AG09309 (cell line): Measurements from ENCODE around the gene PALM3.
A peak's percentile ranks its signal among the peaks of the same experiment; 100 is the strongest.

Source experiments
- DNase-seq: peaks from one replicate; pipeline ENCODE4 v3.0.0-alpha.2; 2010; ENCODE audit warnings: low read depth
- H3K4me3 ChIP-seq: 2 replicates; pipeline ENCODE4 v1.5.1; 2011; ENCODE audit warnings: mild to moderate bottlenecking, low read depth, low read length, moderate library complexity; ENCODE audit not compliant: control insufficient read depth
- CTCF ChIP-seq: IDR thresholded peaks from 2 replicates; pipeline ENCODE4 v1.5.1; 2011; ENCODE audit warnings: mild to moderate bottlenecking, low read depth, low read length, inconsistent platforms; ENCODE audit not compliant: insufficient read depth, control insufficient read depth; ENCODE audit errors: missing control alignments

PALM3 gene

GRCh38 chr19:14096272-14096992 is 34.6 kb upstream of the PALM3 start:
- DNase-seq = no peak
- H3K4me3 ChIP-seq = no peak overlapping the region
- TF ChIP-seq CTCF = no peak

- no peak for DNase-seq
- H3K4me3 ChIP-seq = no peak overlapping the region
- no peak for TF ChIP-seq CTCF
Observed at GRCh38 chr19:14094854-14095253, 33.0 kb upstream of the PALM3 start.

- no peak overlapping the region for H3K4me3 ChIP-seq
- no peak for DNase-seq
- no peak for TF ChIP-seq CTCF
Observed at GRCh38 chr19:14093117-14093823, 31.4 kb upstream of the PALM3 start.

DNA sequence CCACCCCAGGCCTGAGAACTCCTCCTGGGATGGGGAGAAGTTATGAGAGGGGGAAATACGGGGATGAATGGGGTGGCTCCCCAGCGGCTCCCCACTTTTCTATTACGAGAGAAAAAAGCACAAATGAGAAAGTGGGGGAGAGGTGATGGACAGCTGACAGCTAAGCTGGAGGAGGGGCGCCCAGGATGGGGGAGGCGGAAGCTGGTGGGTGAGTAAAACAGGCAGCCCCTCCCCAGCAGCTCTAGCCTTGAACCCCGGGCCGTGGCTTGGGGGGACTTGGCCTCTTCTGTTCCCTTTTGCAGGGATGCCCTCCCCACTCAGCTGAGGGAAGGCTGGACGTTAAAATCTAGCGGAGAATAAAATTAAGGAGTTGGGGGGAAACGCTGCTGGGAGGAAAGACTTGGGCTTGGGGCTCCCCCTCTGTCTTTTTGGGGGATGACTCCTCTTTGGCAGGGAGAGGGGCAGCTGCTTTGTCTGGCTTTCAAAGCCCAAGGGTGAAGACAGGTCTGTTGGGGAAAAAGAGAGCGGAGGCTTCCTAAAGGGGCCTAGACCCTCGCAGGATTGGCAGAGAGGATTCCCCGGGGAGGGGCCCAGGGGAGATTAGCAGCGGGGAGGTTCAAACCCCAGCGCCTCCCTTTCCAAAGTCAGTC is 30.1 kb upstream of the PALM3 start:
- peak overlapping the region; percentile 78 for H3K4me3 ChIP-seq
- no peak for TF ChIP-seq CTCF
- no peak for DNase-seq

DNA sequence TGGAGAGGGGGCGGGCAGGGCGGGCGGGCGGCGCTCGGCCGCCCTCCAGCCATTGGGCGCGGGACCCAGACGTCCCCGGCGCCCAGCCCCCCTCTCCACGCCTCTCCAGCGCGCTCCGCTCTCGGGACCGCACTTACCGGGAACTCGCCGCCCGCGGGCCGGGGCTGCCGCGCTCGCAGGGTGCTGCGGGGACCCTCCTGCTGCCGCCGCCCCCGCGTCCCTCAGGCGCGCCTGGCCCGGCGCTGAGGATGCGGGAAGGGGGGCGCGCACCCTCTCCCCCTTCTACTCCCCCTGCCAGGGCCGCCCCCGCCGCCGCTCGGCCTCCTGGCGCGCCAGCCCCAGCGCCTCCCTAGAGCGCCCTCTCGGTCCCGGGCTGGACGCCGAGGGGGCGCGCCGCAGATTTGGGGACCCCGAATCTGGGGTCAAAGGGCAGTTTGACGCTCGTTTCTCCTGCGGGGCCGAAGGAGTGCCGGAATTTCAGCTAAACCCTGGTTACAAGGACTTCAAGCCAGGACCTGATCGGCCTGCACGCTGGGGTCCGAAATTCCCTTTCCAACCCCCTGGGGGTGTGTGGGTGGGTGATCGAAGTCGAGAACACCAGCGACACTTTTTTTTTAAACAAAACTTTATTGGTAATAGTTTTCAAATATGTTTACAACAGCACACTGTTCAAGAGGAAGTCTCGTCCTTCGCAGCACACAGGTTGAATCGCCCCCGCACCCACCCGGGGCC is 29.4 kb upstream of the PALM3 start:
- peak overlapping the region; percentile 78 for H3K4me3 ChIP-seq
- no peak for DNase-seq
- TF ChIP-seq CTCF = peak; percentile 6

- DNase-seq = peak; percentile 45
- H3K4me3 ChIP-seq = peak within 1 kb of the TSS; percentile 78
- no peak for TF ChIP-seq CTCF
Observed at GRCh38 chr19:14090509-14091080, 28.7 kb upstream of the PALM3 start, which contains the start of gene SAMD1. TSS of gene SAMD1 (minus strand) at chr19:14090751.
